Smooth muscle cell (in vitro differentiated cells): ENCODE measurements around the gene OR2J1. TPM values are rescaled to one million over a fixed set of nuclear protein-coding genes. Genes with fewer than 3 reads are reported as not detected.
"Not testable (repeated sequence)": the region's sequence is repeated elsewhere in the genome, so short reads cannot be mapped to it uniquely, and the experiment has no call there.

Experiments
- DNase-seq: peaks from one replicate; lab custom pipeline; 2025; ENCODE audit not compliant: unreplicated experiment; lab: John Stamatoyannopoulos, UW
- H2AFZ ChIP-seq: fragments of 200-600 bp; sonication (generic); 2 replicates; pipeline ENCODE4 v1.6.0; 2016; ENCODE audit warnings: antibody characterized with exemption, low read depth, mild to moderate bottlenecking
- H3F3A ChIP-seq: fragments of 200-600 bp; sonication (generic); 2 replicates; pipeline ENCODE4 v1.6.0; 2017; ENCODE audit warnings: antibody characterized with exemption, low read depth
- H3K27ac ChIP-seq: fragments of 200-600 bp; sonication (generic); 2 replicates; pipeline ENCODE4 v1.5.1; 2016; ENCODE audit warnings: low read depth, mild to moderate bottlenecking
- H3K27me3 ChIP-seq: fragments of 200-600 bp; sonication (generic); 2 replicates; pipeline ENCODE4 v1.6.1; 2016; ENCODE audit warnings: low read depth, mild to moderate bottlenecking
- H3K36me3 ChIP-seq: fragments of 200-600 bp; sonication (generic); 2 replicates; pipeline ENCODE4 v1.5.1; 2016; ENCODE audit warnings: low read depth
- H3K4me1 ChIP-seq: fragments of 200-600 bp; sonication (generic); 2 replicates; pipeline ENCODE4 v1.5.1; 2016; ENCODE audit warnings: low read depth
- H3K4me2 ChIP-seq: fragments of 200-600 bp; sonication (generic); 2 replicates; pipeline ENCODE4 v1.6.0; 2016; ENCODE audit warnings: mild to moderate bottlenecking
- H3K4me3 ChIP-seq: fragments of 200-600 bp; sonication (generic); 2 replicates; pipeline ENCODE4 v1.5.1; 2016; ENCODE audit warnings: mild to moderate bottlenecking
- H3K79me2 ChIP-seq: fragments of 200-600 bp; sonication (generic); 2 replicates; pipeline ENCODE4 v1.6.0; 2016; ENCODE audit warnings: low read depth, mild to moderate bottlenecking
- H3K9ac ChIP-seq: fragments of 200-600 bp; sonication (generic); 2 replicates; pipeline ENCODE4 v1.6.0; 2016; ENCODE audit warnings: low read depth
- H3K9me3 ChIP-seq: fragments of 200-600 bp; sonication (generic); replicated peaks from 2 replicates; pipeline ENCODE4 v1.5.1; 2016; ENCODE audit warnings: low read depth
- H4K20me1 ChIP-seq: fragments of 200-600 bp; sonication (generic); 2 replicates; pipeline ENCODE4 v1.6.0; 2016; ENCODE audit warnings: low read depth
- WGBS: methylation state at CpG from one replicate; pipeline ENCODE4 v1.1.7; 2016; ENCODE audit warnings: low lambda C conversion rate; 5-methylcytosine and 5-hydroxymethylcytosine counted together
- polyA plus RNA-seq: library from polyadenylated mRNA; unstranded; fragments of >200 nt; fragmentation: Nextera tagmentation; extraction: Ambion mirVana; gene quantifications from 2 replicates; pipeline ENCODE4 v1.2.1, GENCODE V29; 2016
- total RNA-seq: library from RNA; depleted of rRNA; stranded (reverse); fragments of >200 nt; gene quantifications from 2 replicates; pipeline ENCODE4 v1.2.3, GENCODE V29; 2014
- TF ChIP-seq, protein P1 (sequence below): fragments of 200-600 bp; sonication (generic); IDR thresholded peaks from 2 replicates; pipeline ENCODE4 v1.5.1; 2017; ENCODE audit warnings: borderline replicate concordance, mild to moderate bottlenecking, antibody characterized with exemption; ENCODE audit not compliant: insufficient read depth, poor library complexity, severe bottlenecking

The OR2J1 gene
- total and polyA plus RNA-seq, 2 experiments from 2014 or later, result not detected

DNA sequence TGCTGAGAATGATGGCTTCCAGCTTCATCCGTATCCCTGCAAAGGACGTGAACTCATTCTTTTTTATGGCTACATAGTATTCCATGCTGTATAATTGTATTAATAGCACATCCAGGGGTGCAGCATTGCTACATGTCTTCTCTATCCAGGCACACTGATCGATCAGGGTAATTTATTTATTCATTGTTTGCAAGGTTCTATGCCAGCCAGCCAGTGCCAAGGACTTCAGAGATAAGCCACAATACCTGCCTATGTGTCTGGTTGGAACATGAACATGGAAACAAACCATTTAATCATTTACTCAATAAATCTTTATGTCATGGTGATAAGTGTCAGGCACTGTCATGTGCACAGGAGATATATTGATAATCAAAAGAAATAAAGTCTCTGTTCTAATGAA lies 6.3 kb upstream of the OR2J1 start:
- no peak for DNase-seq
- TF ChIP-seq, protein P1, sequence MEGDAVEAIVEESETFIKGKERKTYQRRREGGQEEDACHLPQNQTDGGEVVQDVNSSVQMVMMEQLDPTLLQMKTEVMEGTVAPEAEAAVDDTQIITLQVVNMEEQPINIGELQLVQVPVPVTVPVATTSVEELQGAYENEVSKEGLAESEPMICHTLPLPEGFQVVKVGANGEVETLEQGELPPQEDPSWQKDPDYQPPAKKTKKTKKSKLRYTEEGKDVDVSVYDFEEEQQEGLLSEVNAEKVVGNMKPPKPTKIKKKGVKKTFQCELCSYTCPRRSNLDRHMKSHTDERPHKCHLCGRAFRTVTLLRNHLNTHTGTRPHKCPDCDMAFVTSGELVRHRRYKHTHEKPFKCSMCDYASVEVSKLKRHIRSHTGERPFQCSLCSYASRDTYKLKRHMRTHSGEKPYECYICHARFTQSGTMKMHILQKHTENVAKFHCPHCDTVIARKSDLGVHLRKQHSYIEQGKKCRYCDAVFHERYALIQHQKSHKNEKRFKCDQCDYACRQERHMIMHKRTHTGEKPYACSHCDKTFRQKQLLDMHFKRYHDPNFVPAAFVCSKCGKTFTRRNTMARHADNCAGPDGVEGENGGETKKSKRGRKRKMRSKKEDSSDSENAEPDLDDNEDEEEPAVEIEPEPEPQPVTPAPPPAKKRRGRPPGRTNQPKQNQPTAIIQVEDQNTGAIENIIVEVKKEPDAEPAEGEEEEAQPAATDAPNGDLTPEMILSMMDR, result no peak
- H4K20me1 ChIP-seq, result no peaks in the 10 kb centered on the region
- no peaks in the 10 kb centered on the region for H3K27me3 ChIP-seq
- no peak overlapping the region for H2AFZ ChIP-seq
- H3K4me3 ChIP-seq, result no peak overlapping the region
- H3F3A ChIP-seq, result no peaks in the 10 kb centered on the region
- no peaks in the 10 kb centered on the region for H3K4me1 ChIP-seq
- H3K9me3 ChIP-seq, result no peaks in the 10 kb centered on the region
- H3K36me3 ChIP-seq, result no peaks in the 10 kb centered on the region
- no peak overlapping the region for H3K4me2 ChIP-seq
- H3K27ac ChIP-seq, result no peak overlapping the region
- H3K79me2 ChIP-seq, result no peaks in the 10 kb centered on the region
- no peak overlapping the region for H3K9ac ChIP-seq
- 91% methylated on average over 3 of the region's 3 CpGs for WGBS

DNA sequence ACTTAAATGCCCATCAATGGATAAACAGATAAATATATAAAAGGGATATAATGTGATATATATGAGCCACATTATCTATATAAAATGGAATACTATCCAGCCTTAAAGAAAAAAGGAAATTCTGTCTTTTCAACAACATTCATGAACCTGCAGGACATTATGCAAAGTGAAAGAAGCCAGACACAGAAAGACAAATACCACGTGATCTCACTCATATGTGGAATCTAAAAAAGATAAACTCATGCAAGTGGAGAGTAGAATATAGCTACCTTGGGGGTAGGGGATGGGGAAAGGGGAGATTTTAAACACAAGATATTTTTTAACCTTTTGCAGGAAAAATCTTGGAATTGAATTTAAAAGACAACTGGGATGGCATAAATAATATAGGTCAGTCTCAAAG lies 1.5 kb upstream of the OR2J1 start:
- H2AFZ ChIP-seq, result no peak overlapping the region
- no peaks in the 10 kb centered on the region for H3K4me1 ChIP-seq
- no peaks in the 10 kb centered on the region for H3K9me3 ChIP-seq
- H3K27me3 ChIP-seq, result no peaks in the 10 kb centered on the region
- DNase-seq, result no peak
- 96% methylated on average over 1 of the region's 1 CpG for WGBS
- H3K9ac ChIP-seq, result no peak overlapping the region
- H3K27ac ChIP-seq, result no peak overlapping the region
- H3K36me3 ChIP-seq, result no peaks in the 10 kb centered on the region
- H3K4me2 ChIP-seq, result no peak overlapping the region
- TF ChIP-seq, protein P1, result no peak
- H3K79me2 ChIP-seq, result no peaks in the 10 kb centered on the region
- no peaks in the 10 kb centered on the region for H4K20me1 ChIP-seq
- no peaks in the 10 kb centered on the region for H3F3A ChIP-seq
- H3K4me3 ChIP-seq, result no peak overlapping the region

DNA sequence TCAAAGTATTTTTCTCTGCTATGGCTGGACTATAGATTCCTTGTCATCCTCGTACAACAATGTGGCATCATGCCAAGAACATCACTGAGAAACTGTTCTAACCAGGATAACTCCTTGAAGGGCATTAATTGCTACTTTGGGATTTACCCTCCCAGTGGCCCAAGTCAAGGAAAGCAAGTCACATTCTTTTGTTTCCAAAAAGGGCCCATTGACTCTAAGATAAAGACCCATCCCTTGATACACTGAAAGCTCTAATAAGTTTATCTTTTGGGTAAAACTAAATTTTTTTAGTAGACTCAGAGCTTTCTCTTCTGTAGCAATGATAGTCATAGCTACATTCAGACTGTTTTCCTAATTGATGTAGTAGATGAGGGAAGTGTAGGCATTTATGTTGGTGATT lies 8.5 kb downstream of the OR2J1 start, which contains the start of gene OR2J3:
OR2J3 (plus strand) TSS at position 301 of the 400 bp plus-strand sequence. CDS start 3,833 bp downstream, outside the sequence.
- H3K27me3 ChIP-seq, result no peaks in the 10 kb centered on the region
- H4K20me1 ChIP-seq, result no peaks in the 10 kb centered on the region
- TF ChIP-seq, protein P1, result no peak
- DNase-seq, result no peak
- no peak within 1 kb of the TSS for H3K27ac ChIP-seq
- no peaks in the 10 kb centered on the region for H3K4me1 ChIP-seq
- H3F3A ChIP-seq, result no peaks in the 10 kb centered on the region
- no peaks in the 10 kb centered on the region for H3K36me3 ChIP-seq
- H3K4me3 ChIP-seq, result no peak within 1 kb of the TSS
- no peaks in the 10 kb centered on the region for H3K79me2 ChIP-seq
- no peak within 1 kb of the TSS for H2AFZ ChIP-seq
- H3K9ac ChIP-seq, result no peak within 1 kb of the TSS
- WGBS, result 54% methylated on average over 1 of the region's 1 CpG
- H3K4me2 ChIP-seq, result no peak within 1 kb of the TSS
- H3K9me3 ChIP-seq, result no peaks in the 10 kb centered on the region

DNA sequence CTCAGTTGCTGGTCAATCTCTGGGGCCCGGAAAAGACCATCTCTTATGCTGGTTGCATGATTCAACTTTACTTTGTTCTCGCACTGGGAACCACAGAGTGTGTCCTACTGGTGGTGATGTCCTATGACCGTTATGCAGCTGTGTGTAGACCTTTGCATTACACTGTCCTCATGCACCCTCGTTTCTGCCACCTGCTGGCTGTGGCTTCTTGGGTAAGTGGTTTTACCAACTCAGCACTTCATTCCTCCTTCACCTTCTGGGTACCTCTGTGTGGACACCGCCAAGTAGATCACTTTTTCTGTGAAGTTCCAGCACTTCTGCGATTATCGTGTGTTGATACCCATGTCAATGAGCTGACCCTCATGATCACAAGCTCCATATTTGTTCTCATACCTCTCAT lies 12.8 kb downstream of the OR2J1 start:
- Histone ChIP-seq H3K27me3 (no peaks in the 10 kb centered on the region), H3K4me2 (no peak overlapping the region), H3K79me2 (no peaks in the 10 kb centered on the region), H3K9me3 (no peaks in the 10 kb centered on the region), H3K9ac (no peak overlapping the region), H2AFZ (no peak overlapping the region), H3K4me3 (no peak overlapping the region), H4K20me1 (no peaks in the 10 kb centered on the region), H3F3A (no peaks in the 10 kb centered on the region), H3K4me1 (no peaks in the 10 kb centered on the region), H3K27ac (no peak overlapping the region), H3K36me3 (no peaks in the 10 kb centered on the region)
- DNase-seq, result no peak
- WGBS, result 79% methylated on average over 7 of the region's 7 CpGs
- TF ChIP-seq, protein P1, result no peak

DNA sequence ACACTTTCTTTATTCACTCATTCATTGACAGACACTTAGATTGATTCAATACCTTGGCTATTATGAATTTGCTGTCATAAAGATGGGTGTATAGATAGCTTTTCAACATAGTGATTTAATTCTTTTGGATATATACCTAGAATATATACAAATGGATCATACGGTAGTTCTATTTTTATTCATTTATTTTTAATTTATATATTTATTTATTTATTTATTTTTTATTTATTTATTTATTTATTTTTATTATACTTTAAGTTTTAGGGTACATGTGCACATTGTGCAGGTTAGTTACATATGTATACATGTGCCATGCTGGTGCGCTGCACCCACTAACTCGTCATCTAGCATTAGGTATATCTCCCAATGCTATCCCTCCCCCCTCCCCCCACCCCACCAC lies 15.7 kb downstream of the OR2J1 start:
- H3F3A ChIP-seq, H3K9ac ChIP-seq, H3K4me2 ChIP-seq, H3K79me2 ChIP-seq, H2AFZ ChIP-seq, H3K27me3 ChIP-seq, H4K20me1 ChIP-seq, H3K36me3 ChIP-seq, H3K4me1 ChIP-seq, DNase-seq, H3K9me3 ChIP-seq, H3K4me3 ChIP-seq, H3K27ac ChIP-seq: not testable (repeated sequence)
- WGBS, result 91% methylated on average over 3 of the region's 3 CpGs
